Measurements from ENCODE around the gene TDRD9.

- TF ChIP-seq, protein P1, sequence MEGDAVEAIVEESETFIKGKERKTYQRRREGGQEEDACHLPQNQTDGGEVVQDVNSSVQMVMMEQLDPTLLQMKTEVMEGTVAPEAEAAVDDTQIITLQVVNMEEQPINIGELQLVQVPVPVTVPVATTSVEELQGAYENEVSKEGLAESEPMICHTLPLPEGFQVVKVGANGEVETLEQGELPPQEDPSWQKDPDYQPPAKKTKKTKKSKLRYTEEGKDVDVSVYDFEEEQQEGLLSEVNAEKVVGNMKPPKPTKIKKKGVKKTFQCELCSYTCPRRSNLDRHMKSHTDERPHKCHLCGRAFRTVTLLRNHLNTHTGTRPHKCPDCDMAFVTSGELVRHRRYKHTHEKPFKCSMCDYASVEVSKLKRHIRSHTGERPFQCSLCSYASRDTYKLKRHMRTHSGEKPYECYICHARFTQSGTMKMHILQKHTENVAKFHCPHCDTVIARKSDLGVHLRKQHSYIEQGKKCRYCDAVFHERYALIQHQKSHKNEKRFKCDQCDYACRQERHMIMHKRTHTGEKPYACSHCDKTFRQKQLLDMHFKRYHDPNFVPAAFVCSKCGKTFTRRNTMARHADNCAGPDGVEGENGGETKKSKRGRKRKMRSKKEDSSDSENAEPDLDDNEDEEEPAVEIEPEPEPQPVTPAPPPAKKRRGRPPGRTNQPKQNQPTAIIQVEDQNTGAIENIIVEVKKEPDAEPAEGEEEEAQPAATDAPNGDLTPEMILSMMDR (IDR thresholded peaks at IDR 0.05): peak; percentile 99
- no peak for TF ChIP-seq ZFX (IDR thresholded peaks at IDR 0.05; ENCODE audit: borderline replicate concordance)
Observed at GRCh38 chr14:103920981-103921854, 7.0 kb upstream of the TDRD9 start.
